Stimulated activated CD4-positive, alpha-beta T cell treated with anti-CD3 and anti-CD28 coated beads, Interleukin-1b, Interleukin-23, amount 100 ng/mL, for 1 hour (primary cell): ENCODE measurements around the gene KIAA1549.
A peak's percentile ranks its signal among the peaks of the same experiment; 100 is the strongest.
"Not testable (repeated sequence)": the region's sequence is repeated elsewhere in the genome, so short reads cannot be mapped to it uniquely, and the experiment has no call there.

Experiments used
- DNase-seq, 2 donors: peaks; one replicate each; pipeline ENCODE4 v3.0.0-alpha.2; 2020; ENCODE audit warnings: low read depth in 2 of 2

KIAA1549 gene

GRCh38 chr7:138981332-138982203 lies at the start of gene KIAA1549:
KIAA1549 (minus strand) TSS chr7:138981389; CDS start chr7:138981269, 120 bp downstream.
- DNase-seq: no peak

GRCh38 chr7:139029353-139029752 lies 48.2 kb upstream of the KIAA1549 start:
- no peak for DNase-seq

- no peak for DNase-seq
These were observed 45.4 kb upstream of the KIAA1549 start for GRCh38 chr7:139026551-139026950.

GRCh38 chr7:139025861-139026260 lies 44.7 kb upstream of the KIAA1549 start:
- not testable (repeated sequence) for DNase-seq

- DNase-seq: no peak
These were observed 41.9 kb upstream of the KIAA1549 start for GRCh38 chr7:139023076-139023475.

- no peak for DNase-seq
These were observed 41.1 kb upstream of the KIAA1549 start for GRCh38 chr7:139022286-139022685.

- no peak for DNase-seq
These were observed 37.7 kb upstream of the KIAA1549 start for GRCh38 chr7:139018910-139019309.

GRCh38 chr7:139016931-139017511 lies 35.8 kb upstream of the KIAA1549 start:
- DNase-seq: peak; percentile 18 to 32

GRCh38 chr7:139011373-139011772 lies 30.2 kb upstream of the KIAA1549 start:
- no peak for DNase-seq

- no peak for DNase-seq
These were observed 23.3 kb upstream of the KIAA1549 start for GRCh38 chr7:139004321-139005090.

GRCh38 chr7:138999414-138999813 lies 18.2 kb upstream of the KIAA1549 start:
- DNase-seq: no peak

- DNase-seq: no peak
These were observed 10.9 kb upstream of the KIAA1549 start for GRCh38 chr7:138992052-138992531.

- no peak for DNase-seq
These were observed 6.5 kb upstream of the KIAA1549 start for GRCh38 chr7:138987686-138988085.

GRCh38 chr7:138982204-138982623 lies 1.0 kb upstream of the KIAA1549 start:
- no peak for DNase-seq

- DNase-seq: no peak
These were observed 462 bp downstream of the KIAA1549 start for GRCh38 chr7:138980563-138981291.

- DNase-seq: no peak
These were observed 1.1 kb downstream of the KIAA1549 start for GRCh38 chr7:138979988-138980562.

- no peak for DNase-seq
These were observed 1.8 kb downstream of the KIAA1549 start for GRCh38 chr7:138979226-138979979.

- no peak for DNase-seq
These were observed 2.5 kb downstream of the KIAA1549 start for GRCh38 chr7:138978541-138979184.

- not testable (repeated sequence) for DNase-seq
These were observed 5.0 kb downstream of the KIAA1549 start for GRCh38 chr7:138976161-138976560.
